Left kidney (tissue), 2 donors: ENCODE data around the gene SIRT5. TPM values are rescaled to one million over a fixed set of nuclear protein-coding genes. Genes with fewer than 3 reads are reported as not detected.

ENCODE experiments used
- DNase-seq: peaks from one replicate; pipeline ENCODE4 v3.0.0-alpha.2; 2013
- polyA plus RNA-seq: library from polyadenylated mRNA; unstranded; fragments of 120-200 nt; gene quantifications from one replicate; pipeline ENCODE4 v1.2.1, GENCODE V29; 2013; ENCODE audit not compliant: insufficient read length

Gene SIRT5
- polyA plus RNA-seq, 1 donor: 24.4 TPM

DNA sequence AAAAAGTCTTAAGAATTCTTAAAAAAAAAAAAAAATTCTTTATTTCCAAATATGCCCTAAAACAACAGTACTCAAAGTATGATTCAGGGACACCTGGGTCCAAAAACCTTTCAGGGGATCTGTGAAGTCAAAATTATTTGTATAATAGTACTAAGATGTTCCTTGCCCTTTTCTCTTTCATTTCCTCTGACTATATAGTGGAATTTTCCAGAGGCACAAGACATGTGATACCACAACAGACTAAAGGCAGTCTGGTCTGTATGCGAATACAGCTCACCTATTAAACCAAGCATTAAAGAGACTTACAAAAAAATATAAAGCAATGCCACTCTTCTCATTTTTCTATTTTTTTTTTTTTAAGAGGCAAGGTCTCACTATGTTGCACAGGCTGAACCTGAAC lies 56.1 kb downstream of the SIRT5 start:
- DNase-seq: no peak

DNA sequence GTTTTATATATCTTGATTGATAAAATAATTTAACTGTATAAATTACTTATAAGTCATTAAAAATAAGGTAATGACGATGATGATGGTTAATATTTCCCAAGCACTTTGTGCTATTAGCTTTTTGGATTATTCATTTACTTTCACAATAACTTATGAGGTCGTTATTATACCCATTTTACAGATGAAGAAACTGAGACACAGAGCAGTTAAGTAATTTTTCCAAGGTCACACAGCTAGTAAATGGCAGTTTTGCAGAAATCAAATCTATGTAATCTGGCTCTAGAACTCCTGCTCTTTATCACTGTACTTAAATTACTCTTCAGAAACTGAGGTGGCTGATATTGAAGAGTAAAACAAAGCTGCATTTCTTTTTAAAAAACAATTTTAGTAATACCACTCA lies 58.9 kb downstream of the SIRT5 start:
- DNase-seq: no peak

DNA sequence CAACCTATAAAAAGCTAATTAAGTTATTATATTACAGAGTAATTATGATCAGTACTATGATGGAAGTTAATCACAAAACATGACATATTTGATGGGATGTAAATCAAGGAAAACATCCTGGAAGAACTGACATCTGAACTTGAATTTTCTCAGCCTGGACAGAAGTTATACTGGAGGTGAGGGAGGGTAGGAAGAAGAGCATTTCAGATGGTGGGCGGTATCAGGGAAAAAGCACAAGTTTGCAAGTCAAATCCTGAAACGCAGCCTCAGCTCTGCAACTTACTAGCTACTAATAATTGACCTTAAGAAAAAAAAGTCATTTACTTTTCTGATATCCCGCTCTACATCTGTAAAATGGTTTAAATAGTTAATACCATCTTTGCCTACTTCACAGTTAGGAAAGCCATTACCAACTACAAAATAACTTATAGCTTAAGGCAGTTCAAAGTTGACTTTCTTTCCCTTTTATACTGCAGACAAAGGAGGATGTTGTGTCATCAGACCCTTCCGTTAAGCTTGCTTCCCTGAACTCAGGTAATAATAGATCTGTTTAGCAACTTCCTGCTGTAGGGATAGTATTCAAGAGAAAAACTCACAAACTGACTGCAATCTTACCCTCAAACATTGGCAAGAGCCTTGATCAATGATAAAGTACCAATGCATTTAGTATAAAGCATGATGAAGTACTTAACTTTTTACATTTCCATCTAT lies 61.7 kb downstream of the SIRT5 start:
- no peak for DNase-seq

DNA sequence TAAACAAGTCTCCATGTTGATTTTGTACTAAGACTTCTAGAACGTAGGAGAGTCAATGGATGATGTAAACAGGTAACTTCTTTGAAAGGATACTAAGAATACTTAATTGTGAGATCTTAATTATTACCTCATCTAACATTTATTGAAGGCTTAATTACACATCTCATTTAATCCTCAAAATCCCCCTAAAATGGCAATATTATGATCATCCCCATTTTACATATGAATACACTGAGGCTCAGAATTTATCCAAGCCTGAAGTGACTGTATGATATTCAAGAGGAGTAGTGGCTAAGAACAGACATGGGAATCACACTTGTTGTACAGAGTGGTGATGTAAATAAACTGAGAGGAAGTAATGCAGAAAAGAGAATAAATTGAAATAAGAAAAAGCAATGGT lies 63.6 kb downstream of the SIRT5 start:
- no peak for DNase-seq

DNA sequence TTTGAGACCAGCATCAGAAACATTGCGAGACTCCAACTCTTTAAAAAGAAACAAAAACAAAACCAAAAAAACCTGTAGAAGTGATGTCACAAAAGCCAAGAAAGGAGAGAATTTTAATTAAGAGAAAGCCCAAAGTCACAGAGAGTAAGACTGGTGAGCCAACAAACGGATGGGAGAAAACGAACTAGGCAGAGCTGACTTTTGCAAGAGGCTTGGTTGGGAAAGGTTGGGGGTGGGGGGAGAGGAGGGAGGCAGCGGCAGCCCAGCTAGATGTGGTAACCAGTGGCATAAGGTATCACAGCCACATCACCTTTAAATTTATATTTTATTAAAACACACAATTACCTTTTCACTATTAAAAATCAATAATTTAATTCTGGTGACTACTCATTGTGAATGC lies 64.2 kb downstream of the SIRT5 start:
- no peak for DNase-seq

DNA sequence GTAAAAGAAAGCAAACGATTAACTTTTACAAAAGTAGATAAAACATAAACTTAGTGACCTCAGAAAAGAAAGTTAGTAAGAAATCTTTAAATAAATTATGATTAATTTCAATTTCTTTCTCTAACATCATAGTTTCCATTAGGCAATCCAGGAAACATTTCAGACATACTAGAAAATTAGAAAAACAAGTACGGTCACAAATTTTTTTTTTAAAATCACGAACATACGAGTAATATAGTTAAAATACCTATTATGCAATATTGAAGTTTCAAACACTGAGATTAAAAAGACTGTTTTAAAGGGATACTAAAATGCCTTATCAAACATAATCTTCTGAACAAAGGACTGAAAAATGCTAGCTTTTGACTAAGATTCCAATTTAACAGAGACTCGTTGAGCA lies 66.9 kb downstream of the SIRT5 start:
- DNase-seq: no peak

DNA sequence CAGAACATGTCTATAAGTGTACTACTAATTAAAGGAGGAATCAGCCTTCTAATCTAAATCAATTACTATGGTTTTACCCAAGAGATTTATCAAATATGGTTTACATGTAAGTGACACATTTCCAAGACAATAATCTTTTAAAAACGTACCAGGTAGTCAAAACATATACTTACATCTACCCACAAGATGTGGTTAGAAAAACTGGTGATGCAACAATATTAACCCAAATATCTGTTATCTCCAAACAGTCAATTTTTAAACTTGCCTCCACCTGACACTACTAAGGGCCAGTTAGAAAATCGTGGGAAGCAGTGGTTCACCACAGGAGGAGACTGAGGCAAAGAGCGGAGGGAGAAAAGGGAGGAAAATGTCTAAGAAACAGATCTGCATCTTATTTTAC lies 68.7 kb downstream of the SIRT5 start:
- no peak for DNase-seq

DNA sequence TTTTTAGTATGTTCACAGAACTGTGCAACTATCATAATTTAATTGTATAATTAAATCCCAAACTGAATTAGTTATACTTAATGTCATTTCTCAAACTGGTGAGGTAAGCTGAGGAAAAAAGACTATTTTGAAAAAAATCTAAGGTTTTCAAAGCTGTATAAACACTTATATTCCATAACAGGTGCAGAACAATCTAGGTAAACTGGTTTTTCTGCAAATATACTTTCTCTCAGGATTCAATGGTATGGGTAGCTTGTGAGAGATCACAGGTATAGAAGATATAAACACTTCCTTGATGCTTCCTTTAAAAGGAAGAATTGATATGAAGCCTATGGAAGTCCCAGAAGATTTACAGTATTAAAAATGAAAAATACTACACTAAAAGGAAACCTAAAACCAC lies 74.4 kb downstream of the SIRT5 start:
- no peak for DNase-seq

DNA sequence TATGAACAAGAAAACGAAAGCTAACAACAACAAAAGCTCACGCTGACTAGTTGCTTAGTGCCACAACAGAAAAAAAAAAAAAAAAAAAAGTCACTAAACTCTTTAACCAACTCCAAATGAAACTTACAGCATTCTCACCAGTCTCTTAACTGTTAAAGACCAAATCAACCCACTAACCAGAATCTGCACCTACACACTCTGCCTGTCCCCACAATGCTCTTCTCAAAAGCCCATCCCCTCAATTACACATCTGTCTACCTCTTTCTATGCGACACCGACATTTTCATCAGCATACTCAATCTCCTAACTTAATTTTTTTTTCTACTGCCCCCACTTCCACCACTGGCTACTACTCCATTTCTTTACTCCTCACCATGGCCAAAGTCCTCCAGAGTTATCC lies 75.0 kb downstream of the SIRT5 start:
- DNase-seq: no peak

DNA sequence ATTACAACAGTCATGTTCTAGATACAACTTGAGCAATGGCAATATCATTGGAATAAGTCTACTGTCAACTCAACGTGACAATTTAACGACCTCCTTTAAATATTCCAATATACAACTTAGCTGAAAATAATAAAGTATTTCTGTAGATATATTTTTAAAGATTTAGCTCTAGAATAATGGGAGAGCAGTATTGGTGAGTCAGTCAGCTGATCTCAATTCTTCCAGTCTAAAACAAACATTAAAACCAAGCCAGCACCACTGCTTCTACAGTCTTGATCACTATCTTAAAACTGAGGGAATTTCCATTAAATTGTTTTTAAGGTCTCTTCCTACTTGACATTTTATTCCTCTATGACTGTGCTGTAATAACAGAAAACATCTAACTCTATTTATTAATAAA lies 78.9 kb downstream of the SIRT5 start:
- no peak for DNase-seq

DNA sequence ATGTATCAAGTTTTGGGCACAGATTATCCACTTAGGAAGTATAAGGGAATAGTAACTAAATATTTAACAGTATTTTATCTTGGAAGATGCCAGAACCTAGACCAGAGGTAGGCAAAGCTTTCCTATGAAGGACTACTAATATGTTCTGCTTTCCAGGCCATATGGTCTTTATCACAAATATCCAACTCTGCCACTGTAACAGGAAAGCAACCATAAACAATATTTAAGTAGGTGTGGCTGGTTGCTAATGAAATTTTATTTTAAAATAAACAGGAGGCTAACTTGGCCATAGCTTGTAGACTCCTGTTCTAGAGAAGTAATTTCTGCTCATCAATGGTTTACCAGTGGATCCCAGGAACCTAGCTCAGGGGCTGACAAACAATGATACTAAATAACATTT lies 80.1 kb downstream of the SIRT5 start:
- no peak for DNase-seq

DNA sequence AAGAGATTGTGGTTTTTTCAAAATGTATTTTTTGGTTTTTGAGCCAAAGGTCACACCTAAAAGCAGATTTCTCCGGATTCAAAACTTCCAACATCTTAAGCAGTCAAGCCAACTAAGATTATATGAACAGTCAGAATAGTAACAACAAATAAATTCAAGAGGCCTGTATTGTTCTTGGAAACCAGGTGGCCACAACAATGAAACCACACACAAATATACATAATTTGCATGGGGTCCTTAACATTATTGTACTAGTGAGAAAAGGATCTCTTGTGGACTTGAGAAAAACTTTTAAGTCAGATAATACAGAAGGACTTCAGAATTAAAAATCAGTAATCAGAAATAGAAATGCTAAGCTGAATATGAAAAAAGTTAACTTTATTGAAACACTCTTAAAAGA lies 81.3 kb downstream of the SIRT5 start:
- no peak for DNase-seq

DNA sequence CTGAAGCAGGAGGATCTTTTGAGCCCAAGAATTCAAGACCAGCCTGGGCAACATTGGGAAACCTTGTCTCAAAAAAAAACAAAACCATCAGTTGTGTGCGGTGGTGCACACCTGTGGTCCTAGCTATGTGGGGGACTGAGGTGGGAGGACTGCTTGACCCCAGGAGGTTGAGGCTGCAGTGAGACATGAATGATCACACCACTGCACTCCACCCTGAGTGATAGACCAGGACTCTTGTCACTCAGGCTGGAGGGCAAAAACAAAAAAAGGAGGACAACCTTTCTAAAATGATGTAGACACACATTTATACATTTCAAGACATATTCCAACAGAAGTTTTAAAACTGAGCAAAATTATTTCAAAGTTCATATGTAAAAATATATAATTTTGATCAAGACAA lies 85.9 kb downstream of the SIRT5 start:
- DNase-seq: no peak

DNA sequence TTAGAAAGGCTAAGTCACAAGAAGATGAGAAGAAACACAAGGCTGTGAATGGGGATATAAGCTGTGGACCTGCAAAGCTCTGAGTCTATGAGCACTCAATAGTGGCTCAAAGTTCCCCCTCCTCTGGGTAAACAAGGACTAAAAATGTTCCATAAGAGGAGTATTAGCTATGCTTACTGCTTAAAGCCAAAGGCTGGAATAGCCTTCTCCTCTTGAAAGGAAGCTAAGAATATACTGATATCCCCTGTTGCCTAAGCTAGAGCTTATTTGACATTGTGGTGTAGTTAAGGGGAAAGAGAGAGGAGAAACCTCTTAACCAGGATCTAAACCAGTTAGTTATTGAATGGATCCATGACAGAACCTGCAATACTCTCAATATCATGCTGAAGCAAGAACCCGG lies 86.5 kb downstream of the SIRT5 start:
- no peak for DNase-seq

DNA sequence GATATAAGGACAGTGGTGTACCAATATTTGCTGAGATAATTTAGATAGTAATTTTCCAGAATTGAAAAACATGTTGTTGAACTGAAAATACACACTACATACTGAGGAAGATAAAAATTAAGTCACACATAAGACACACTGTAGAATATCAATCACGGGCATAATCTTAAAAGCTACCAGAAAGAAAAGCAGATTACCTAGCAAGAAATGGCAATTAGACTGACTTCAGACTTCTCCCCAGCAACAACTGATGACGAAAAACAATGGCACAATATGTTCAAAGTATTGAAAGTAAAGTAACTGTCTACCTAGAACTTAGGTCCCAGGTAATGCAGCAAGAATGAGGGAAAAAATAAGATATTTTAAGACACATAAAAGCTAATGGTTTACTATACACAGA lies 87.2 kb downstream of the SIRT5 start:
- DNase-seq: no peak

DNA sequence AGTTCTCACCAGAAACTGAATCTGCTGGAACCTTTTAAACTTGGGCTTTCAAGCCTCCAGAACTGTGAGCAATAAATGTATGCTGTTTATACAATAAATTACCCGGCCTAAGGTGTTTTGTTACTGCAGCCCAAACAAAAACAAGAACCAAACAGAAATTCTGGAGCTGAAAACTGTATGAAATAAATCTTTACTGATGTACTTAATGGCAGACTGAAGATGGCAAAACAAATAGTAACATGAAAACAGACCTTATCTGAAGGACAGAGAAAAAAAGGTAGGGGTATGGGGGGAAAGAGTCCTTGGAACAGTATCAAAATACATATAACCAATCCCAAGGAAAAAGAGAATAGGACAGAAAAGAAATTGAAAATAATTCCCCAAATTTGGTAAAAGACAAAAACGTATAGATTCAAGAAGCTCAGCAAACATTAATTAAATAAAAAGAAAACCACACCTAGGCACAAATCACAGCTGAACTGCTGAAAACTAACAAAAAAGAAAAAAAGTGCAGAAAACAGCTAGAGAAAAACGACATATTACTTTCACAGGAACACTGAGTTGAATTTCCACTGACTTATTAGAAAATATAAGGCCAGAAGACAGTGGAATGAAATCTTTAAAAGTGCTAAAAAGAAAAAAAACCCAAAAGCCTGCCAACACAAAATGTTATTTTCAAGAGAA lies 88.4 kb downstream of the SIRT5 start:
- DNase-seq: no peak

DNA sequence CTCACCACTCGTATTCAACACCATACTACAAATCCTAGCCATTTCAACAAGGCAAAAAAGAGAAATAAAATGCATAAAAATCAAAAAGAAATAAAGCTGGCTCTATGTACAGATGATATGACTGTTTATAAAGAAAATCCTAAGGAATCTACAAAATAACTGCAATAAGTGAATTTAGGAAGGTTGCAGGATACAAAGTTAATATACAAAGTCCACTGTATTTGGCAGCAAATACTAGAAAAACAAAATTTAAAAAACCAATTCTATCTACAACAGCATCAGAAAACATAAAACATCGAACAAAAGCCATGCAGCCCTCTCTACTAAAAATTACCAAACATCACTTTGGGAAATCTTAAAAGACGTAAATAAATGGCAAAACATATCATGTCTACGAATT lies 89.6 kb downstream of the SIRT5 start:
- DNase-seq: no peak

Other genes with a start within 250 kb of the SIRT5 start
- 44.8 TPM for gene TBC1D7, start 246.1 kb upstream of the SIRT5 start, polyA plus RNA-seq
- 2.3 TPM for gene GFOD1, start 87.0 kb upstream of the SIRT5 start, polyA plus RNA-seq
- gene NOL7, start 40.7 kb downstream of the SIRT5 start, polyA plus RNA-seq: 89.6 TPM
- gene RANBP9, start 137.2 kb downstream of the SIRT5 start, polyA plus RNA-seq: 55.5 TPM
- 65.1 TPM for gene MCUR1, start 240.0 kb downstream of the SIRT5 start, polyA plus RNA-seq